ENCODE measurements around the gene DDX3X.
A peak's percentile ranks its signal among the peaks of the same experiment; 100 is the strongest.
"Not testable (repeated sequence)": the region's sequence is repeated elsewhere in the genome, so short reads cannot be mapped to it uniquely, and the experiment has no call there.

The DDX3X gene

GRCh38 chrX:41329101-41329500, 4.9 kb upstream of the DDX3X start:
- DNase-seq (ENCODE audit: low read depth), result no peak

- no peak for DNase-seq (ENCODE audit: low read depth)
Observed at GRCh38 chrX:41332005-41332404, 2.0 kb upstream of the DDX3X start.

- no peak for DNase-seq (ENCODE audit: low read depth)
Observed at GRCh38 chrX:41332408-41333002, 1.5 kb upstream of the DDX3X start.

- DNase-seq (ENCODE audit: low read depth), result peak; percentile 82
Observed at GRCh38 chrX:41333003-41333743, 789 bp upstream of the DDX3X start.

- peak; percentile 71 for DNase-seq (ENCODE audit: low read depth)
Observed at GRCh38 chrX:41334363-41335197, 618 bp downstream of the DDX3X start.

- DNase-seq (ENCODE audit: low read depth), result no peak
Observed at GRCh38 chrX:41335198-41335957, 1.4 kb downstream of the DDX3X start.

- DNase-seq (ENCODE audit: low read depth), result no peak
Observed at GRCh38 chrX:41335958-41336331, 2.0 kb downstream of the DDX3X start.

- DNase-seq (ENCODE audit: low read depth), result no peak
Observed at GRCh38 chrX:41336447-41336846, 2.5 kb downstream of the DDX3X start.

GRCh38 chrX:41337140-41337539, 3.2 kb downstream of the DDX3X start:
- no peak for DNase-seq (ENCODE audit: low read depth)

- DNase-seq (ENCODE audit: low read depth), result no peak
Observed at GRCh38 chrX:41338436-41338835, 4.5 kb downstream of the DDX3X start.

GRCh38 chrX:41339148-41339547, 5.2 kb downstream of the DDX3X start:
- no peak for DNase-seq (ENCODE audit: low read depth)

GRCh38 chrX:41344053-41344452, 10.1 kb downstream of the DDX3X start:
- no peak for DNase-seq (ENCODE audit: low read depth)

GRCh38 chrX:41347186-41347585, 13.2 kb downstream of the DDX3X start:
- DNase-seq (ENCODE audit: low read depth), result no peak

- DNase-seq (ENCODE audit: low read depth), result no peak
Observed at GRCh38 chrX:41348551-41348950, 14.6 kb downstream of the DDX3X start.

GRCh38 chrX:41350150-41350975, 16.4 kb downstream of the DDX3X start:
- no peak for DNase-seq (ENCODE audit: low read depth)

GRCh38 chrX:41350976-41351569, 17.1 kb downstream of the DDX3X start:
- DNase-seq (ENCODE audit: low read depth), result no peak

GRCh38 chrX:41351923-41352322, 18.0 kb downstream of the DDX3X start:
- DNase-seq (ENCODE audit: low read depth), result no peak

- DNase-seq (ENCODE audit: low read depth), result no peak
Observed at GRCh38 chrX:41352329-41352838, 18.4 kb downstream of the DDX3X start.

GRCh38 chrX:41353985-41354384, 20.0 kb downstream of the DDX3X start:
- DNase-seq (ENCODE audit: low read depth), result no peak

- DNase-seq (ENCODE audit: low read depth), result no peak
Observed at GRCh38 chrX:41369152-41369551, 35.2 kb downstream of the DDX3X start.

GRCh38 chrX:41371575-41371974, 37.6 kb downstream of the DDX3X start:
- DNase-seq (ENCODE audit: low read depth), result not testable (repeated sequence)
